GM13977 (cell line): ENCODE results near the gene PSMD13.

Experiments used
- DNase-seq: peaks from one replicate; pipeline ENCODE4 v3.0.0; 2012; ENCODE audit warnings: low spot score
- CTCF ChIP-seq: IDR thresholded peaks from 2 replicates; pipeline ENCODE4 v1.5.1; 2012; ENCODE audit warnings: mild to moderate bottlenecking, control low read depth; ENCODE audit not compliant: insufficient read depth; ENCODE audit errors: extremely low read depth, missing control alignments
- in situ Hi-C: fragments of 300-500 bp; cut with MboI; formaldehyde crosslinking; loops from one replicate; pipeline ENCODE4 v1.12.0; 2022; ENCODE audit warnings: low sequenced_read_pairs, low pct_unique_long_range_greater_than_20kb, mixed read lengths, inconsistent platforms; ENCODE audit not compliant: unreplicated experiment

PSMD13 gene

GRCh38 chr11:206526-207207 is 30.1 kb upstream of the PSMD13 start:
- in situ Hi-C loops = no loop called here
- no peak for TF ChIP-seq CTCF
- DNase-seq = no peak

- peak; percentile 2 for TF ChIP-seq CTCF
- peak; percentile 100 for DNase-seq
- in situ Hi-C loops = no loop called here
These were observed 29.4 kb upstream of the PSMD13 start, which contains the start of the genes BET1L and RIC8A for GRCh38 chr11:207208-207862. Gene BET1L (minus strand): TSS chr11:207399. CDS start chr11:207321, 78 bp downstream. Gene RIC8A (plus strand): TSS chr11:207708. CDS start chr11:208855, 1,147 bp downstream.

- no peak for TF ChIP-seq CTCF
- DNase-seq = peak; percentile 60
- in situ Hi-C loops = no loop called here
These were observed 29.0 kb upstream of the PSMD13 start for GRCh38 chr11:207863-208180.

- DNase-seq = peak; percentile 96
- in situ Hi-C loops = no loop called here
- peak; percentile 15 for TF ChIP-seq CTCF
These were observed 28.4 kb upstream of the PSMD13 start for GRCh38 chr11:208181-208916.

GRCh38 chr11:208917-209260 is 27.9 kb upstream of the PSMD13 start:
- no peak for TF ChIP-seq CTCF
- in situ Hi-C loops = no loop called here
- peak; percentile 37 for DNase-seq

GRCh38 chr11:209275-210121 is 27.3 kb upstream of the PSMD13 start:
- no peak for DNase-seq
- no peak for TF ChIP-seq CTCF
- in situ Hi-C loops = no loop called here
